Left lung (tissue), 10 donors: Measurements from ENCODE around the gene APOL5. TPM values are rescaled to one million over a fixed set of nuclear protein-coding genes. Genes with fewer than 3 reads are reported as not detected.

Experiments
- ATAC-seq: fragments of 200-7000 bp; cut with Tn5 transposase; one replicate; pipeline ENCODE4 v1.9.1; 2020; ENCODE audit warnings: moderate library complexity
- DNase-seq, 4 donors: peaks; one replicate each; pipeline ENCODE4 v3.0.0-alpha.2; 2013 to 2020
- H3K27ac ChIP-seq, 2 donors: fragments of 200-600 bp; sonication (generic) in 1 of 2; one replicate each; pipeline versions ENCODE4 v1.5.0 to v1.8.0; 2020 to 2021
- H3K27me3 ChIP-seq, 2 donors: fragments of 200-600 bp; sonication (generic) in 1 of 2; one replicate each; pipeline versions ENCODE4 v1.5.0 to v1.8.0; 2020 to 2021
- H3K36me3 ChIP-seq, 2 donors: fragments of 200-600 bp; sonication (generic) in 1 of 2; one replicate each; pipeline versions ENCODE4 v1.5.0 to v1.8.0; 2020 to 2021
- H3K4me1 ChIP-seq, 2 donors: fragments of 200-600 bp; one replicate each; pipeline ENCODE4 v1.8.0; 2021
- H3K4me3 ChIP-seq, 2 donors: fragments of 200-600 bp; sonication (generic) in 1 of 2; one replicate each; pipeline versions ENCODE4 v1.5.0 to v1.8.0; 2020 to 2021; ENCODE audit warnings: mild to moderate bottlenecking in 1 of 2
- H3K9me3 ChIP-seq, 2 donors: fragments of 200-600 bp; sonication (generic) in 1 of 2; one replicate each; pipeline versions ENCODE4 v1.5.0 to v1.8.0; 2020 to 2021
- intact Hi-C, 2 donors: fragments of 100-400 bp; cut with DNase I; formaldehyde crosslinking; loops; one replicate each; pipeline versions ENCODE4 v1.11.2 to v1.14.2; 2022
- polyA plus RNA-seq, 6 donors: library from polyadenylated mRNA; unstranded; fragments of 120-200 nt; gene quantifications; one replicate each; pipeline ENCODE4 v1.2.1, GENCODE V29; 2013; ENCODE audit not compliant: insufficient read length in 6 of 6
- total RNA-seq, 2 donors: library from RNA; stranded (reverse); fragmentation: NEBNext Ultra II Directional; extraction: Animal tissue kit (Norgen Biotek cat#: 25700); gene quantifications; one replicate each; pipeline ENCODE4 v1.2.1, GENCODE V29; 2021
- TF ChIP-seq, protein P1 (sequence below), 2 donors: fragments of 200-600 bp; sonication (generic) in 1 of 2; IDR thresholded peaks; one replicate each; pipeline versions ENCODE4 v1.5.0 to v1.8.0; 2021; ENCODE audit warnings: antibody characterized with exemption in 2 of 2
- donor health status: DM: no; HTN: yes; CAD: no.
- donor health status: DM: no; HTN: no; CAD: no.

The APOL5 gene
- total and polyA plus RNA-seq, 8 donors = 0.10 to 0.11 TPM; not detected in 6

DNA sequence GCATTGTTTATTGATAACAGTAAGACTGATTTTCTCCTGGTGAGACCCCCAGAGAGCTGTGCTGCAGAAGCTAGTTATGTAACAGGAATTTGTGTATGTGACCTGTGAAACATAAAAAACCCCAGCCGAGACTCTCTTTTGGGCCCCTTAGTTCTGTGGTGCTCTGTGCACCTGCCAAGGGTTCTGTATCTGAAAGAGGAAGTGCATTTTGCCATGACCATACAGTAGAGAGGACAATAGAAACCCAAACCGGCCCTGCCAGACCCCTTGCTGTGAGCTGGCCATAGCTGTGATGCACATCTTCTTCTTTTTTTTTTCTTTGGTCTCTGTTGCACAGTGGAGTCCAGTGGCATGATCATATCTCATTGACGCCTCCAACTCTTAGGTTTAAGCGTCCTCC lies 31.4 kb upstream of the APOL5 start:
- TF ChIP-seq, protein P1, sequence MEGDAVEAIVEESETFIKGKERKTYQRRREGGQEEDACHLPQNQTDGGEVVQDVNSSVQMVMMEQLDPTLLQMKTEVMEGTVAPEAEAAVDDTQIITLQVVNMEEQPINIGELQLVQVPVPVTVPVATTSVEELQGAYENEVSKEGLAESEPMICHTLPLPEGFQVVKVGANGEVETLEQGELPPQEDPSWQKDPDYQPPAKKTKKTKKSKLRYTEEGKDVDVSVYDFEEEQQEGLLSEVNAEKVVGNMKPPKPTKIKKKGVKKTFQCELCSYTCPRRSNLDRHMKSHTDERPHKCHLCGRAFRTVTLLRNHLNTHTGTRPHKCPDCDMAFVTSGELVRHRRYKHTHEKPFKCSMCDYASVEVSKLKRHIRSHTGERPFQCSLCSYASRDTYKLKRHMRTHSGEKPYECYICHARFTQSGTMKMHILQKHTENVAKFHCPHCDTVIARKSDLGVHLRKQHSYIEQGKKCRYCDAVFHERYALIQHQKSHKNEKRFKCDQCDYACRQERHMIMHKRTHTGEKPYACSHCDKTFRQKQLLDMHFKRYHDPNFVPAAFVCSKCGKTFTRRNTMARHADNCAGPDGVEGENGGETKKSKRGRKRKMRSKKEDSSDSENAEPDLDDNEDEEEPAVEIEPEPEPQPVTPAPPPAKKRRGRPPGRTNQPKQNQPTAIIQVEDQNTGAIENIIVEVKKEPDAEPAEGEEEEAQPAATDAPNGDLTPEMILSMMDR (IDR thresholded peaks at IDR 0.05) = no peak
- intact Hi-C loops = no loop called here
- no peak for DNase-seq
- H3K4me3 ChIP-seq = no peak overlapping the region
- H3K36me3 ChIP-seq = no peaks in the 10 kb centered on the region
- H3K4me1 ChIP-seq = no peaks in the 10 kb centered on the region
- H3K9me3 ChIP-seq = peaks cover 0 to 10% of the 10 kb centered on the region in 2 donors
- H3K27me3 ChIP-seq = no peaks in the 10 kb centered on the region
- ATAC-seq = no peak
- no peak overlapping the region for H3K27ac ChIP-seq

DNA sequence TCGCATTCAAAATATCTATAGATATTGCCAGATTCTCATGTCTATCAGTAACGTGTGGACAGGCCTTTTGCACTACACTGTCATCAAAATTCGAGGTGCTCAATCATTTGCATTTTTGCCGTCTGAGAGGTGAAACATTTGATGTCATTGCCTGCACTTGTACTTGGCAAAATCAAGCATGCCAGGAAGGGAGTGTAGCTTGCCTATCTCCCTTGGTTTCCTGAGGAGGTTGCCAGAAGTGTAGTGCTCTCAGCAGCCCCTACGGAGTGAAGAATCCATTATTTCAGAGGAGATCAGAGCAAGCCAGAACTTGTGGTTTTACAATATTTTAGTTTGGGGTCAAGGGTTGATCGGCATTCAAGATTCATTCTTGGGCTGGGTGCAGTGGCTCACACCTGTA lies 30.2 kb upstream of the APOL5 start:
- intact Hi-C loops = no loop called here
- TF ChIP-seq, protein P1 (IDR thresholded peaks at IDR 0.05) = no peak
- H3K4me3 ChIP-seq = no peak overlapping the region
- DNase-seq = no peak
- H3K36me3 ChIP-seq = no peaks in the 10 kb centered on the region
- H3K4me1 ChIP-seq = no peaks in the 10 kb centered on the region
- H3K27ac ChIP-seq = no peak overlapping the region
- no peaks in the 10 kb centered on the region for H3K27me3 ChIP-seq
- H3K9me3 ChIP-seq = no peaks in the 10 kb centered on the region
- ATAC-seq = no peak

DNA sequence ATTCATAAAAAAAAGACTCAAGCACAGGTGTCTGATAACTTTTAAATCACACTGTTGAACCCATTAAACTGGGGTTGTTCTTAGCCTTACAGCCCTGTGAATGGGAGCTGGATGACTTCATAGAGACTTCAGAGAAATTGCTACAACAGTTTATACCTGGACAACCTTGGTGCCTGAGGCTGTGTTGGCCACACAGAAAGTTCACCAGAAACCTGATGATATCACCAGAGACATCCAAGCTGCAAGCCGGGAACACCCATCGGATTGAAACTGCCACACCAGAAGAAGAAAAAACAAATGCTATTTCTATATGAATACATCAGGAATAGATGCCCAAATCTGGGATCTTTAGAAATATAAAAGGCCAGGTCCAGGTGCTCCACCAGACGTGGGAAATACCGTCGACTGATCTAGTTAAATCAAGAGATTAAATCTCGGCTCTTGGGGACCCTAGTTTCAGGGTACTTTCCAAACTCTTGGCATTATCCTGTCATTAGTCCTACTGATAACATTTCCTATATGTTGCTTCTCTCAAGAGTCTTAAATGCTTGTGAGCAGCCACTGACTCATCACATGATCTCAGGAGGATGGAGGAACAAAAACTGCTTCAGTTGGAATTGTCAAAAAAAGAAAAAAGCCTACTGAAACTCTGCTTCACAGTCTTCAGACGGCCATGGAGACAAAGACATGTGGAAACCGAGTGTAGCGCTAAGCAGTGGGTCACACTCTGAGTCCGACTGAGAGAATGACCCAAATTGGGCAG lies 28.6 kb upstream of the APOL5 start:
- Histone ChIP-seq H3K36me3 (no peaks in the 10 kb centered on the region), H3K4me3 (no peak overlapping the region), H3K9me3 (no peaks in the 10 kb centered on the region), H3K27me3 (no peaks in the 10 kb centered on the region), H3K4me1 (no peaks in the 10 kb centered on the region), H3K27ac (no peak overlapping the region)
- ATAC-seq = no peak
- intact Hi-C loops = no loop called here
- TF ChIP-seq, protein P1 (IDR thresholded peaks at IDR 0.05) = no peak
- DNase-seq = no peak

DNA sequence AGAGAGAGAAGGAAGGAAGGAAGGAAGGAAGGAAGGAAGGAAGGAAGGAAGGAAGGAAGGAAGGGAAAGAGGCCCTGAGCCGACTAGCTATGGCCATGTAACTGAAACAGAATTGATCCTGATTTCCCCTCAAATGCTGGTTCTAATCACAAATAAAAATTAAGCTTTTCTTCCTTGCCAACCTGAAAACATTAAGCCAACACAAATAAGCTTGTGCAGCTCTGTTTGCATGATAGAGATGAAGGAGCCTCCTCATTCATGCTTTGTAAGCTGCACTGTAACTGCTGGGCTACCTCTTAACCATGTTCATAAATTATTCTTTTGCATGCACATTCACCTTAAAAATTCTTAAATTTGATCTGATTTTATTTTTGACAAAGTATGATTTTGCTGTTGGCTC lies 27.7 kb upstream of the APOL5 start:
- no peak overlapping the region for H3K4me3 ChIP-seq
- no peaks in the 10 kb centered on the region for H3K27me3 ChIP-seq
- no peaks in the 10 kb centered on the region for H3K4me1 ChIP-seq
- no peaks in the 10 kb centered on the region for H3K9me3 ChIP-seq
- intact Hi-C loops = no loop called here
- TF ChIP-seq, protein P1 (IDR thresholded peaks at IDR 0.05) = no peak
- DNase-seq = no peak
- H3K27ac ChIP-seq = no peak overlapping the region
- no peak for ATAC-seq
- no peaks in the 10 kb centered on the region for H3K36me3 ChIP-seq

DNA sequence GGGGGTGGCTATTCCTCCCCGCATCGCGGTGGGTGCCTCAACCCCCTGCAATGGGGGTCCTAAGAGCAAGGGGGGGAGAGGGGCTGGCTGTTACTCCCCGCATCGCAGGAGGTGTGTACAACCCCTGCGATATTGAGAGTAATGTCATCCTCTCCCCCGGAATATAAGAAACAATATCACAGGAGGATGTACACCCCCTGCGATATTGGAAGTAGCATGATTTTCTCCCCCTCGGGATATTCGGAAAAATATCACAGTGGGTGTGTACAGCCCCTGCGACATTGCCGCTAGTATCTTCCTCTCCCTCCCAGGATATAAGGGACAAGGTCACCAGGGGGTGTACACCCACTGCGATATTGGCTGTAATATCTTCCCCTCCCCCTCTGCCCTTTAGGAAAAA lies 22.5 kb upstream of the APOL5 start:
- intact Hi-C loops = no loop called here
- ATAC-seq = no peak
- TF ChIP-seq, protein P1 (IDR thresholded peaks at IDR 0.05) = no peak

More for the DNA sequence above, 22.5 kb upstream of the APOL5 start:
- H3K27me3 ChIP-seq = no peaks in the 10 kb centered on the region
- no peak for DNase-seq
- H3K4me1 ChIP-seq = no peaks in the 10 kb centered on the region
- no peaks in the 10 kb centered on the region for H3K36me3 ChIP-seq
- H3K27ac ChIP-seq = no peak overlapping the region
- H3K9me3 ChIP-seq = no peaks in the 10 kb centered on the region
- H3K4me3 ChIP-seq = no peak overlapping the region
